Measurements from ENCODE around the gene PNKD.

GRCh38 chr2:218263817-218264641 lies 6.3 kb upstream of the PNKD start:
- TF ChIP-seq CTCF (conservative IDR thresholded peaks at IDR 0.05 in 1 of 2, IDR thresholded peaks at IDR 0.05 in 1 of 2; ENCODE audit: low read depth in 1 of 2, low read length in 2 of 2) (peak in 1 of 2 donors; percentile 17), EZH2 (IDR thresholded peaks at IDR 0.05; ENCODE audit: low read length, missing control alignments) (no peak)
